HG03060 (cell line): ENCODE results near the gene PRR33.

ENCODE experiments used
- ATAC-seq: cut with Tn5 transposase; IDR thresholded peaks from one replicate; pipeline ENCODE4 v1.9.1; 2021; ENCODE audit warnings: low read depth, moderate number of reproducible peaks; ENCODE audit not compliant: unreplicated experiment

The PRR33 gene

DNA sequence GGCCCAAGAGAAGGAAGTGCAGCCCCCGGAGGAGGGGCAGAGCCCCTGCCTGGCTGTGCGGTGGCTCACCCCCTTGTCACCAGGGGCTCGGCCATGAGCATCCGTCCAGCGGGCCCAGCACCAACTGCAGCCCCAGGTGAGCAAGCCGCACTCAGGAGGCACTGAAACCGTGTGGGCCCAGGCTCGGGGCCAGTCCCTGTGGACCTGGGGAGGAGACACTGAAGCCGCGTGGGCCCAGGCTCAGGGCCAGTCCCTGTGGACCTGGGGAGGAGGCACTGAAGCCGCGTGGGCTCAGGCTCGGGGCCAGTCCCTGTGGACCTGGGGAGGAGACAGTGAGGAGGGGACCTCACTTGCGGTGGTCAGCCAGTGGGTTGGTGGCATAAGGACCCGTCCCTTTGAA is 24.9 kb downstream of the PRR33 start:
- no peak for ATAC-seq

DNA sequence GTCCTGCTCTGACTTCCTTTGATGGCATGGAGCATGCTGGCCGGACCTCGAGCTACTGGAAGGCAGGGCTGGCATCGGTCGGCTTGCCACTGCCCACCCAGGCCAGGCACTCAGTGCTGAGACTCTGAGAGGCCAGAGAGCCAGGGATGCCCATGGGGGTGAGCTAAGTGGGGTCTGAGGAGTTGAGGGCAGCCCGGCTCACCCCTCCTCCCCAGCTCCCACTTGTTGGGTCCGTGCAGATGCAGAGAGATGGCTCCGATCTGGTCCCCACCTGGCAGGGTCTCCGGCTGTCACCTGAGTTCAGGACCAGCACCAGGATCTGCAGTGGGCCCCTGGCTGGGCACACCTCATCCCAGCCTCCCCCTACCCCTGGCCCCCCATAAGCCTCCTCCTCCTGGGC is 25.5 kb downstream of the PRR33 start:
- ATAC-seq = no peak

DNA sequence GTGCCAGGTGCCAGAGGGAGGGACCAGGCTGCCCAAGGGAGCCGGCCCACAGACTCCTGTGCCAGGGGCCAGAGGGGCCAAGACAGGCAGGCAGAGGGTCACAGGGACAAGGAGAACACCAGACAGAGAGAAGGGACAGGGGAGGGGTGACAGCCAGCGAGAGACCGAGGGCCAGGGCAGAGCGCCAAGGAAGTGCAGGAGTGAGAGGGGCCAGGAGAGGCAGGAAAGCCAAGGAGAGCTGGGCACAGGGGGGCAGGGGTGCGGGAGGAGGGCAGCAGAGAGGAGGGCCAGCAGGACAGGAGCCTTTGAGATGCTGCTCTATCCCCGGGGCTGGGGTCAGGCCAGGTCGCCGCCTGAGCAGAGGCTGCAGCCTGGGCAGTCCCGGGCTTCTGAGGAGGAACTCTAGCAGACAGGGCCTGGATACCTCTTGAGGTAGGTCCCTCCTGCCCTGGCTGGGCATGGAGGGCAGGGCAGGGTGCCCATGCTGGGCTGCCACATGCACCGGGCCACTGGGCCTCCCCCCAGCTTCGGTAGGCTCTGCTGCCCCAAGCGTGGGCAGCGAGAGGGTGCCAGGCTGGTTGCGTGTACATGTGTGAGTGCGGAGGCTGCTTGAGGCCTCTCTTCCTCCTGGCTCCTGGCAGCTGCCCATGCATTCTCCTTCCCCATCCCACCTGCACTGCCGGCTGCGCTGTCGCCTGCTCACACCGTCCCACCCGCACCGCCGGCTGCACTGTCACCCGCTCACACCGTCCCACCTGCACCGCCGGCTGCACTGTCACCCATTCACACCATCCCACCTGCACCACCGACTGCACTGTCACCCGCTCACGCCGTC is 26.6 kb downstream of the PRR33 start:
- ATAC-seq = no peak

DNA sequence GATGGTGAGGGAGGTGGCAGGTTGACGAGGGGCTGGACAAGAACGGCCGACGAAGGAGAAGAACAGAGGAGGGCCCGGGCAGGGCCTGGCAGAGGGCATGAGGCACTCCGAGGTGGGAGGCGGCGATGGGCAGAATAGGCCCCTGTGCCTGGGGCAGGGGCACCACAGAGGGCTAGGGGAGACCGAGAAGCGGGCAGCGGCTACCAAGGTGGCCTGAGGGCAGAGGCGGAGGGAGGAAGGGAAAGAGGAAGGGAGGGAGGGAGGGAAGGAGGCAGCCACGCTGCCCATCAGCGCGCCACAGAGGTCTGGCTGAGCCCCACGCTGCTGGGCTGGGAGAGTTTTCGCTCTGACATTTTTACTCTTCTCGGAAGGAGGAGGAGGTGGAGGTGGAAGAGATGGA is 27.5 kb downstream of the PRR33 start:
- ATAC-seq = no peak

DNA sequence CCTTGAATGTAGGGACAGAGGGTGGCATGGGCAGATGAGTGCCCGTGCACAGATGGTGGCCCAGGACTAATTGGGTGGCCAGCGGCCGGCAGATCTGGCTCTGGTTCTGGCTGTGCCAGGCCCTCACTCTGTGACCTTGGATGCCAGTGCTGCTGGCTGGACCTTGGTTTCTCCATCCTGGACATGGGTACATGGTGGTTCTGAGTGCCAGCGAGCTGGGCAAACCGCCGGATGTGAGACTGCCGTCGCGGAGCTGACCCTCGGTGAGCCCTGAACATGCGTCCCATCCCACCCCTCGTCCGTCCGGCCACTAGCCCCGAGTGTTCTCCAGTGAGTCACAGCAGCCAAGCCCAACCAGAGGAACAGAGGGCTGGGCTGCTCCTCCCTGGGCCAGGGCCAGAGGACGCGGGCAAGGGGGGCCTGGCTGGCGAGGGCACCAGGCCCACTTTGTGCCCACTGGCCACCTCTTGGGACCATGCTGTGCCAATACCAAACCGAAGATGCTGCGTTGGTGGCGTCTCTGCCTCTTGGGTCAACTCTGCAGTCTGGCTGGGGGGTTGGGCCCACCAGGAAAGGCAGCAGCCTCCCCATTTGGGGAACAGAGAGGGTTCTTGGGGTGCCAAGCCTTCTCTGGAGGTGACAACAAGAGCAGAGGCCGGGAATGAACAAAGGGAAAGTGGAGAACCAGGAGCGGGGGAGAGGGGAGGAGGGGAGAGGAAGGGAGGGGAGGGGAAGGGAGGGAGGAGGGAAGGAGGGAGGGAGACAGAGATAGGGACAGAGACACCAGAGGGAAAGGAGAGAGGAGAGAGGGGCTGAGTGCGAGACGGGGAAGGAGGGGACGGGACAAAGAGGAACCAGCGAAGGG is 28.1 kb downstream of the PRR33 start:
- ATAC-seq = no peak

DNA sequence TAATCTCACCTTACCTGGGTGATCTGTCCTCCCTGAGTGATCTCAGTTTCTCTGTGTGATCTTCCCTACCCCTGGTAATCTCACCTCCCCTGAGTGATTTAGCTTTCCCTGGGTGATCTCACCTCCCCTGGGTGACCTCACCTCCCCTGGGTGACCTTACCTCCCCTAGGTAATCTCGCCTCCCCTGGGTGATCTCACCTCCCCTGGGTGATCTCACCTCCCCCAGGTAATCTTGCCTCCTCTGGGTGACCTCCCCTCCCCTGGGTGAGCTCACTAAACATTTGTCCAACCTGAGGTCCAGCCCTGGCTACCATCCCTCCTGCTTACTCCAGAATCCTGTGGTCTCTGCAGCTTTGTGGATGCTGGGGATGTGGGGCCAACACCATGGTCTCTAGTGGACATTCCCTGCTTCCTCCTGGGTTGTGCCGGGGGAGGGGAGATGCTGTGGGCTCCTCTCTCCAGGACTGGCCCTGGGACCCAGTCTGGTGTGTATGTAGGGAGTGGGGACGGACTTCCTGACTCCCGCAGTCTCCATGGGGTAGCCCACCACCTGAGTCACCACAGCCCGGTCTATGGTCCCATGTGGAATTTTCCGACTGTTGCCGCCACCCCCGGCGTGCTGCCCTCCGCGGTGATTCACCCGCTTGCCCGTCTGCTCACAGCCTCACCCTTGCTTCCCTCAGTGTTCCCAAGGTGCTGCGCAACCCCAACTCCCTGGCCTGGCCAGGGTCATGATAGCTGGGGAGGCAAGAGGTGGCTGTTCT is 28.9 kb downstream of the PRR33 start:
- ATAC-seq = no peak

DNA sequence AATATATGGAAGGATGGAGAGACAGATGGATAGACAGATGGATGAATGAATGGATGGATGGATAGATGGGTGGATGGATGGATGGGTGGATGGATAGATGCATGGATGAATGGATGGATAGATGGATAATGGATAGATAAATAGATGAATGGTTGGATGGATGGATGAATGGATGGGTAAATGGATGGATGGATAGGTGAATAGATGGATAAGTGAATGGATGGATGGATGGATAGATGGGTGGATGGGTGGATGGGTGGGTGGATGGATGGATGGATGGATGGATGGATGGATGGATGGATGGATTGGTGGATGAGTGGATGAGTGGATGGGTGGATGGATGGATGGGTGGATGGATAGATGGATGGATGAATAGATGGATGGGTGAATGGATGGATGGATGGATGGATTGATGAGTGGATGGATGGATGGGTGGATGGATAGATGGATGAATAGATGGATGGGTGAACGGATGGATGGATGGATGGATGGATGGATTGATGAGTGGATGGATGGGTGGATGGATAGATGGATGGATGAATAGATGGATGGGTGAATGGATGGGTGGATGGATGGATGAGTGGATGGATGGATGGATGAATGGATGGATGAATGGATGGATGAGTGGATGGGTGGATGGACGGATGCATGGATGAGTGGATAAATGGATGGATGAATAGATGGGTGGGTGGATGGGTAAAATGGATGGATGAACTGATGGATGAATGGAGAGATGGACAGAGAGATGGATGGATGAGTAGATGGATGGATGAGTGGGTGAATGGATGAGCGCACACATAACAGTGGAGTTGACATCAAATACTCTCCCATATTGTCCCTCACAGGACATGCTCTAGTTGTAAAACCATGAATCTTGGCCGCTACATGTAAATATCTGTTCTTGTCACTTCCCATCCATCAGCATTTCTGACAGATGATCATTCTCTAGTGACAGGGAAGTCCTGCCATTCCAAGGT is 30.0 kb downstream of the PRR33 start:
- no peak for ATAC-seq

DNA sequence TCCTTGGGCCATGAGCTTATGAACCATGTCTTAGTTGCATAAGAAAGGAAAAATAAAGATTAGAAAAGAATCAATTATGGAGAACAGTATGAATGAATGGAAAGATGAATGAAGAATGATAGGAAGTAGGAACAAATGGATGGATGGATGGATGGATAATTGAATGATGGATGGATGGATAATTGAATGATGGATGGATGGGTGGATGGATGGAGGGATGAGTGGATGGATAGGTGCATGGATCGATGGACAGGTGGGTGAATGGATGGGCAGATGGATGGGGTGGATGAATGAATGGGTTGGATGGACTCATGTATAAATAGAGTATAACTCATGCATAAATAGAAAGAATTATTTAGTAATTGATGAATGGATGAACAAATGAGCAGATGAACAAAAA is 31.6 kb downstream of the PRR33 start:
- ATAC-seq = no peak

DNA sequence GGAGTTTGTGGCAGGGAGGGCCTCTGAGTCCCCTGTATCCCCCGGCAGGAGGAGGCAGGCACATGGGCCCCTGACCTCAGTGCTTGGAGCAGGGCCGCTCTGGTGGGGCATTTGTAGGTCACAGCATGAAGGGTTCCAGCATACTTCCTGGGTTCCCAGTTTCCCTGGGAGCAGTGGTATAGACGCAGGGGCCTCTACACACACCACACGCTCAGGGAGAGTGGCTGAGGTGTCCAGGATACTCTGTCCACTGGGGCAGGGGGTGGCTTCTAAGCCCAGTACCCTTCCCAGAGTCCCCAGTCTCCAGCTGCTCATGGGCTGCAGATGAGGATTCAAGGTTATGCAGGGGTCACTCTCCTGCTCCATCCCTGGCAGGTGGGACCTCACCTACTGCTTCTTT is 32.7 kb downstream of the PRR33 start:
- ATAC-seq = no peak

DNA sequence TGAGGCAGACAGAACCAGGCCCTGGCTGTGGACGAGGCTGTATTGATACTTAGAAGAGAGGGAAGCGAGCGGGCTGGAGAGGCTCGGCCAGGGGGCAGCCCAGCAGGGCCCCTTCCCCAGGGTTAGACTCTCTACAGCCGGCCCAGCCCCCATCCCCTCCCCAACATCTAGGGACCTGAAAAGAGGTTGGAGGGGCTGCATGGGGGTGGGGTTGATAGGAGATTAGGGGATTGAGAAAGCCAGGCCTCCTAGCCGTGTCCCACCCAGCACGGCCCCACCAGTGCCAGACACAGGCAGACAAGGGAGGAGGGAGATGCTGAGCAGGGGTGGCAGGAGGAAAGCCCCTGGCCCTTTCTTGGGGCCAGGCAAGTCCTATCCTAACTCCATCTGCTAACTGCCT is 33.1 kb downstream of the PRR33 start:
- ATAC-seq = no peak

DNA sequence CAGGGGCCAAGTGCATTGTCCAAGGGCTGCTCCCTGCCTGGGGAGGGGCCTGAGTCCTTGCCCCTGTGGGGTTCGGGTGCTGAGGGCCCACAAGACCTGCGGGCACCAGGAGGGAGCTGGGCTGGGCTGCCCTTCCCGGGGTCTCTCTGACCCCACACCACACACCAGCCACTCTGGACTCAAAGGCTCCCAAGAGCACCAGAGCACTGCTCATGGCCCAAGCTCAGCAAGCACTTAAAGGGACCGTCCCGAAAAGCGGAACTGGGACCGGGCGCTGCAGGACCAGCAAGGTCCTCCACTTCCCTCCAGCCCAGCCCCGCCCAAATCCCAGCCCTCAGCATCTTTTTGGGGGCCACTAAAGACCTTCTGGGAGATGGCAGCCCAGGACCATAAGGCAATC is 33.5 kb downstream of the PRR33 start:
- no peak for ATAC-seq

DNA sequence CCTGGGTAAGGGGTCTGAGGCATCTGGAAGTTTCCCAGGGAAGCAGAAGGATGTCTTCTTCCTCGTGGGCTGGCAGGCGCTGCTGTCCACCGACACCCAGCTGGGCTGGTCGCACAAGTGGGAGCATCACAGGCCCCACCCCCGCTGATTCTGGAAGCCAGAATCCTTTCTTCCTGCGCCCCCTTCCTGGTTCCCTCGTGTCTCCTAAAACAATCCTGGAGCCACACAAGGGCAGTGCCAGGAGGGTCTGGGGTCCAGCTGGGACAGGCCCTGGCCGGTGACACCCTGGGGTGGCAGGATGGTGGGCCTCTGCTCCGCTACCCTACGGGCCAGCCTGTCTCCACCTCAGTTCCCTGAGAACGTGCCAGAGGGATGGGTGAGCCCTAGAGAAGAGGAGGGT is 34.6 kb downstream of the PRR33 start:
- ATAC-seq = no peak

DNA sequence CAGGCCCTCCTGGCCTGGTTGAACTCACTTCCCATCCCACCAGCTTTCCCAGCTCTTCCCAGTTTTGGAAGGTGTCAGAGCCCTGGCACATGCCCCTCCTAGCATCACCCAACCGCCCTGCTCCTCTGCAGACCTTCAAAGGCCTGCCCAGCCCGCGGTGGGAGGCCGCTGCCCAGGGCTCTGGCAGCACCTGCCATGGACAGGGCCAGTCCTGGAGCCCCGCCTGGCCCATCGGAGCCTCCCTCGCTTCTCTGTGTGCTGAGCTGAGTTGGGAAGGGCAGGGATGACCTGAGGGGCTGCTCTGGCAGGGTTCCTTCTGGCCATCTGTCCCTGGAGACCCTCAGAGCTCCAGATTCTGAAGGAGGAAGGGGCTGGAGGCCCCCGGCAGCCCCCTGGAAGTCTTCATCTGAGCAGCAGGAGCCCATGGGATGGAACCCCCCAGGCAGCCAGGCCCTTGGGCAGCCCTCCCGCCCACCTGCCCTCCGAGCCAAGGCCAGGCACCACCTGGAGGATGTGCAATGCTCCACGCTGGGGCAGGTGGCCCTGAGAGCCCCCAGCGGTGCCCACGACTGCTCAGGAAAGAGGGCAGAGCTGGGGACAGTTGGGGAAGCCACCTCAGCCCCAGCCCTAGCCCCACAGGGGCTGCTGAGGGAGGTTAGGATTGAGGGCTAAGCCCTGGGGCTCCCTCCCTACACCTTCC is 35.2 kb downstream of the PRR33 start:
- ATAC-seq = no peak

DNA sequence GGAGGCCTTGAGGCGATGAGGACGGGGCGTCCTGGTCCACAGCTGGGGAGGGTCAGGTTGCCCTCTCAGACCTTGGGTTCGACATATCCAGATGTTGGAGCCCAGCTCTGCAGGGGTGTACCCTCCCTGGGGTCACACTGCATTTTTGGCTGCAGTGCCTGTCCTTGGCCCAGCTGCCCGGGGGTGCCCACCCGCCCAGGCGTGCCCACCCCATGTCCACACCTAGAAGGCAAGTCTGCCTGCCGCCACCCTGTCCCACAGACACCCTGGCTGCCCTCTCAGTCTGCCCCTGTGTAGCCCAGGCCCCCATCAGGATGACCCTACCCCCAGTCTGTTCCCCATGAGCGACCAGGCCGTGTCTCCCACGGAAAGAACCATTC is 35.8 kb downstream of the PRR33 start:
- ATAC-seq = no peak

DNA sequence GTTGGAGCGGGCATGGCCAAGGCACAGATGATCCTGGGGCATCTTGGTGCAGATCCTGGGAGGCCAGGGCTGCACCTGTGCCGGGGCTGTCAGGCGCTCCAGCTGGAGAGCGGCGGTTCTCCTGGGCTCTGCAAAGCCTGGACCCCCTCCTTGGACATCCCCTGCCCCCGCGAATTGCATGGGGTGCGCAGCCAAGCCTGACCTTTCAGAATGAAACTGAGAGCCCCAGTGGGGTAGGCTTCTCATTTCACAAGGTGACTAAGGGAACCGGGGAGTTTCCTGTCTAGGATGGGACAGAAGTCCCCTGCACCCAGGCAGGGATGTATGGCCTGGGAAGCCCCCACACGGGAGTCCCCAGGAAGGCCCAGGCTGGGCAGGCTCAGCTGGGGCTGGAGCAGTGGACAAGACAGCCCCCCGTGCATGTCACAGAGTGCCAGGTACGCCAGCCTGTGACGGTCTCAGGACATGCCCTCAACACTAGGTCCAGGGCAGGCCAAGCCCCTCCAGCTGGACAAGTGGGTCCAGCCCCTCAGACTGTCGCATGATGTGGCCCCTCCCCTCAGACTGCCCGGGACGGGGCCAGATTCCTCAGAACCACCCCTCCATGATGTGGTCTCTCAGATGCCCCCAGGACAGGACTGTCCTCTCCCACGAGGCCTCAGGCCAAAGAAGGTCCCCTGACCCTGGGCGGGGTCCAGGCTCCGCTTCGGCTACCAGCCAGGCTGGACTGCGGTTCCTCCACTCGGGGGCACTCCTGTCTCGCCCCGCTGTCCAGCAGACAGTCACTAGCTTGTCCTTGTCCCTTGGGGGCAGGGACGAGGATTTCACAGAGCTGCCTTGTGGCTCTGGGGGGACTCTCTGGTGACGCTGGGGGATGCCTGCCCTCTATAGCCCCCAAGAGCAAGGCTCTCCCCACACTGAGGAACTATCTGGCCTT is 36.5 kb downstream of the PRR33 start:
- ATAC-seq = no peak

DNA sequence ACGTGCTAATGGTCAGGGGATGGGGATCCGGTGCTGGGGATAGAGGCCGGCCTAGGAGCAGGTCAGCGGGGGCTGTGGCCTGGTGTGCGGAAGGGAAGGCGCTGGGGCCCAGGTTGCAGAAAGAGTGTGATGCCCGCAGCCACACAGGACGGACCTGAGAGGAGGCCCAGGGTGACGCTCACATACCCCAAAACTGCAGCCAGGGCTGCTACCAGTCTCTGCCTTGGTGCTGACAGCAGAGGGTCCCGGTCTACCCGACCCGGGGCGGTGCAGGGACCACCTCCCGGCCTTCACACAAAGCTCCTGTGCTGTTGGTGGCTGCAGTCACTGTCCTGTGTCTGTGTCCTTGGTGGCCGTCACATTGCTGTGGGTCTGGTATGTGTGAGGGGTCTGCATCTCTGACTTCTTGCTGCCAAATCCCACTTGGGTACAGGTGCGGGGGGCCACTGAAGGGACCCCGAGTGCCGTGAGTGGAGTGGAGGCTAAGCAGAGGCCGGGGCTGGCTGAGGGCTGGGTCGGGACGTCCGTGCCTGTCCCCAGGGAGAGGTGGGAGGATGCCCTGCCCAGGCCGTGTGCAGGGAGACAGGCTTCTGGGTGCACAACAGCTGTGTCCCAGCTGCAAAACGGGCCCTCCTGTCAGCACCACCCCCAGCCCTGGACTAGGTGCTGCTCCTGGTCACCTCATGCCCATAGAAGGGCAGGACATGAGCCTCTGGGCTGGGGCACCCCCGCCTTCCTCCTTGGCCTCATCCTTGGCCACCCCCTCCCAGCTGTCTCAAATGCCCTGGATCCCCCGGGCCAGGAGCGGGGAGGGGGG is 37.4 kb downstream of the PRR33 start:
- no peak for ATAC-seq

DNA sequence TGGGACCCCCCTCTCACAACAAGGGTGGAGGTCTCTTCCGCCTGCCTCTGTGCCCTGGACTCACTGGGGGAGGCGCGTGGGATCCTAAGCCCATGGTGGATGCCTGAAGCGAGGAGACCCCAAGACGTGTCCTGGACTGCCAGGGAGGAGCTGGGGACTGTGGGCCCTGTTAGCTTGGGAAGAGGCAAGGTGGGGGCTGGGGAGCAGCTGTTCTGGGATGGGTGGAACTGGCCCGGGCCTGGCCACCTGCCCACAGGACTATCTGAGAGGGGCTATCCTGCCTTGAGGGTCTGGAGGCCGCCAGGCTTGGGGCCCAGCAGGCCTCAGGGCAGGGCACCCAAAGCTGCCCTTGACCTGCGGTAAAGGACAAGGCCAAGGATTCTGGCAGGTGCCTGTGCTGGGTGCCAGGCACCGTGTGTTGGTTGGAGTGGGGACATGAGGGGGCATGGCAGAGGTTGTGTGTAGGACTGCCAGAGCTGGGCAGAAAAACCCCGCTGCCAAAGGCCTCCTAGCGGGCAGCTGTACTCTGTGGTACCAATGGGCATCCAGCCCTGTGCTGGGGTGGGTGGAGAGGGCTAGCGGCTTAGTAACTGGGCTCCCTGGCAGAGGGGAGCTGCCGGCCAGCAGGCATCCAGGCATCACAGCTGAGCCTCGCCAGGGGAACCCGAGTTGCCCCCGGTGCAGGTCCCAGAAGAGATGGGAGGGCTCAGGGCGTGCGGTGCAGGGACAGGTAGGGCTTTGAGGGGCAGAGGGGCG is 38.1 kb downstream of the PRR33 start:
- ATAC-seq = no peak
